IMR-90 (cell line): Measurements from ENCODE around the gene ASPRV1. TPM values are rescaled to one million over a fixed set of nuclear protein-coding genes. Genes with fewer than 3 reads are reported as not detected.

Source experiments
- ATAC-seq: fragments of 200-7000 bp; cut with Tn5 transposase; 2 replicates; pipeline ENCODE4 v1.9.1; 2020; ENCODE audit warnings: low read depth, mild to moderate bottlenecking, moderate library complexity
- BruUV-seq: library from RNA; stranded (reverse); fragments of 400-500 nt; replicated peaks from 2 replicates; lab custom pipeline; 2021; lab: Mats Ljungman, UMichigan
- CTCF ChIA-PET: fragments of 300-600 bp; formaldehyde crosslinking; extraction: SDS; loops from one replicate; lab custom pipeline; 2021; ENCODE audit warnings: antibody characterized with exemption; lab: Yijun Ruan, JAX
- POLR2A ChIA-PET: fragments of 300-600 bp; sonication (Branson Sonifier 250); formaldehyde crosslinking; loops from one replicate; lab custom pipeline; 2022; ENCODE audit warnings: antibody characterized with exemption; ENCODE audit not compliant: unreplicated experiment; lab: Charles Lee
- DNase-seq: peaks from one replicate; pipeline ENCODE4 v3.0.0; 2013
- H2AFZ ChIP-seq: replicated peaks from 2 replicates; pipeline ENCODE3; 2013; ENCODE audit warnings: low read length, mild to moderate bottlenecking; ENCODE audit not compliant: poor library complexity
- H2AK5ac ChIP-seq: 2 replicates; pipeline ENCODE4 v1.6.1; 2013; ENCODE audit warnings: low read depth, low read length, inconsistent platforms
- H2AK9ac ChIP-seq: replicated peaks from 2 replicates; pipeline ENCODE3; 2013; ENCODE audit warnings: mild to moderate bottlenecking, low read depth, low read length, moderate library complexity; ENCODE audit not compliant: poor library complexity
- H2BK120ac ChIP-seq: 2 replicates; pipeline ENCODE4 v1.6.1; 2013; ENCODE audit warnings: low read depth, low read length, inconsistent platforms
- H2BK15ac ChIP-seq: 3 replicates; pipeline ENCODE4 v1.6.1; 2013; ENCODE audit warnings: low read depth, low read length, inconsistent platforms
- H2BK20ac ChIP-seq: 2 replicates; pipeline ENCODE4 v1.6.1; 2013; ENCODE audit warnings: low read depth, mild to moderate bottlenecking, inconsistent platforms, low read length, moderate library complexity
- H2BK5ac ChIP-seq: 2 replicates; pipeline ENCODE4 v1.6.1; 2013; ENCODE audit warnings: mild to moderate bottlenecking, low read depth, low read length, inconsistent platforms; ENCODE audit not compliant: poor library complexity, severe bottlenecking
- H3K14ac ChIP-seq: replicated peaks from 2 replicates; pipeline ENCODE4 v1.6.1; 2013; ENCODE audit warnings: low read depth, low read length, inconsistent platforms
- H3K18ac ChIP-seq: 2 replicates; pipeline ENCODE4 v1.6.1; 2013; ENCODE audit warnings: low read depth, low read length, control low read depth
- H3K23ac ChIP-seq: 2 replicates; pipeline ENCODE4 v1.6.1; 2013; ENCODE audit warnings: low read depth, low read length, inconsistent platforms
- H3K27ac ChIP-seq: 2 replicates; pipeline ENCODE4 v1.5.1; 2013; ENCODE audit warnings: mild to moderate bottlenecking, control low read depth, low read length; ENCODE audit not compliant: insufficient read depth
- H3K27me3 ChIP-seq: 2 replicates; pipeline ENCODE4 v1.6.1; 2013; ENCODE audit warnings: low read length; ENCODE audit not compliant: control insufficient read depth, insufficient read depth
- H3K36me3 ChIP-seq: 2 replicates; pipeline ENCODE4 v1.6.1; 2013; ENCODE audit warnings: low read length, mixed read lengths; ENCODE audit not compliant: control insufficient read depth, insufficient read depth
- H3K4ac ChIP-seq: 2 replicates; pipeline ENCODE4 v1.6.1; 2013; ENCODE audit warnings: low read depth, low read length, inconsistent platforms
- H3K4me1 ChIP-seq: 2 replicates; pipeline ENCODE4 v1.6.1; 2013; ENCODE audit warnings: low read length, mixed read lengths; ENCODE audit not compliant: control insufficient read depth, insufficient read depth
- H3K4me2 ChIP-seq: 2 replicates; pipeline ENCODE4 v1.6.1; 2013; ENCODE audit warnings: low read depth, mild to moderate bottlenecking, control low read depth, low read length, moderate library complexity
- H3K4me3 ChIP-seq: 2 replicates; pipeline ENCODE4 v1.5.1; 2013; ENCODE audit warnings: low read depth, mild to moderate bottlenecking, control low read depth, low read length, moderate library complexity; ENCODE audit not compliant: insufficient read depth
- H3K56ac ChIP-seq: 2 replicates; pipeline ENCODE4 v1.6.1; 2013; ENCODE audit warnings: low read length, inconsistent platforms; ENCODE audit not compliant: insufficient read depth; ENCODE audit errors: extremely low read depth
- H3K79me1 ChIP-seq, 2 experiments: 2 replicates each; pipeline ENCODE4 v1.6.1; 2013; ENCODE audit warnings: low read length in 2 of 2, inconsistent platforms in 1 of 2, low read depth in 1 of 2
- H3K9ac ChIP-seq: 2 replicates; pipeline ENCODE4 v1.6.1; 2013; ENCODE audit warnings: low read depth, low read length, control low read depth
- H3K9me1 ChIP-seq: 2 replicates; pipeline ENCODE4 v1.6.1; 2013; ENCODE audit warnings: low read length, inconsistent platforms; ENCODE audit not compliant: insufficient read depth
- H3K9me3 ChIP-seq: 2 replicates; pipeline ENCODE4 v1.6.1; 2013; ENCODE audit warnings: low read length; ENCODE audit not compliant: control insufficient read depth, insufficient read depth
- H4K20me1 ChIP-seq: 2 replicates; pipeline ENCODE4 v1.6.1; 2013; ENCODE audit warnings: low read length, inconsistent platforms; ENCODE audit not compliant: insufficient read depth
- H4K5ac ChIP-seq: 2 replicates; pipeline ENCODE4 v1.6.1; 2013; ENCODE audit warnings: mild to moderate bottlenecking, low read depth, low read length, control low read depth
- H4K8ac ChIP-seq, 2 experiments: 2 replicates each; pipeline ENCODE4 v1.6.1; 2013; ENCODE audit warnings: low read depth in 2 of 2, low read length in 2 of 2, control low read depth in 1 of 2, inconsistent platforms in 1 of 2
- H4K91ac ChIP-seq: 2 replicates; pipeline ENCODE4 v1.6.1; 2013; ENCODE audit warnings: low read depth, low read length, inconsistent platforms; ENCODE audit not compliant: insufficient read depth
- BHLHE40 ChIP-seq: fragments of 150-350 bp; IDR thresholded peaks from 2 replicates; pipeline ENCODE4 v1.6.1; 2016; ENCODE audit warnings: mild to moderate bottlenecking, low read depth, low read length
- CEBPB ChIP-seq: IDR thresholded peaks from 2 replicates; pipeline ENCODE4 v1.6.1; 2012; ENCODE audit warnings: low read depth, low read length, improper control_type of control experiment
- CHD1 ChIP-seq: IDR thresholded peaks from 2 replicates; pipeline ENCODE4 v1.6.1; 2012; ENCODE audit warnings: low read depth, low read length, improper control_type of control experiment
- CTCF ChIP-seq: conservative IDR thresholded peaks from 2 replicates; pipeline ENCODE4 v1.5.1; 2012; ENCODE audit warnings: mild to moderate bottlenecking, low read depth, low read length, improper control_type of control experiment
- ELK1 ChIP-seq: fragments of 150-350 bp; IDR thresholded peaks from 2 replicates; pipeline ENCODE4 v1.6.1; 2016; ENCODE audit warnings: low read depth, mild to moderate bottlenecking, low read length, moderate library complexity, borderline replicate concordance
- FOS ChIP-seq: fragments of 150-350 bp; IDR thresholded peaks from 2 replicates; pipeline ENCODE4 v1.6.1; 2016; ENCODE audit warnings: low read depth, low read length
- MAFK ChIP-seq: IDR thresholded peaks from 2 replicates; pipeline ENCODE4 v1.6.1; 2012; ENCODE audit warnings: low read depth, low read length, improper control_type of control experiment
- MAZ ChIP-seq: IDR thresholded peaks from 2 replicates; pipeline ENCODE4 v1.6.1; 2012; ENCODE audit warnings: low read depth, mild to moderate bottlenecking, low read length, improper control_type of control experiment, moderate library complexity, borderline replicate concordance
- MXI1 ChIP-seq: IDR thresholded peaks from 2 replicates; pipeline ENCODE4 v1.6.1; 2012; ENCODE audit warnings: low read depth, mild to moderate bottlenecking, low read length, moderate library complexity, borderline replicate concordance
- NFE2L2 ChIP-seq: fragments of 150-350 bp; IDR thresholded peaks from 2 replicates; pipeline ENCODE4 v1.6.1; 2016; ENCODE audit warnings: low read depth, mild to moderate bottlenecking, low read length
- POLR2A ChIP-seq: IDR thresholded peaks from 2 replicates; pipeline ENCODE4 v1.6.1; 2012; ENCODE audit warnings: mild to moderate bottlenecking, low read depth, low read length
- RAD21 ChIP-seq: IDR thresholded peaks from 2 replicates; pipeline ENCODE4 v1.6.1; 2012; ENCODE audit warnings: low read length, improper control_type of control experiment
- RCOR1 ChIP-seq: IDR thresholded peaks from 2 replicates; pipeline ENCODE4 v1.6.1; 2012; ENCODE audit warnings: mild to moderate bottlenecking, low read length, improper control_type of control experiment; ENCODE audit not compliant: insufficient replicate concordance
- RFX5 ChIP-seq: IDR thresholded peaks from 2 replicates; pipeline ENCODE4 v1.8.0; 2012; ENCODE audit warnings: low read depth, mild to moderate bottlenecking, low read length, moderate library complexity
- SMC3 ChIP-seq: fragments of 150-350 bp; IDR thresholded peaks from 2 replicates; pipeline ENCODE4 v1.6.1; 2016; ENCODE audit warnings: low read depth, mild to moderate bottlenecking, antibody characterized with exemption, low read length, moderate library complexity
- USF2 ChIP-seq: fragments of 150-350 bp; IDR thresholded peaks from 2 replicates; pipeline ENCODE4 v1.6.1; 2017; ENCODE audit warnings: mild to moderate bottlenecking, antibody characterized with exemption, low read length, low read depth
- WGBS, 2 experiments: methylation state at CpG; one replicate each; pipeline versions ENCODE4 v1.1.5 to v1.1.7; 2013; ENCODE audit warnings: missing lambda C conversion rate in 2 of 2; ENCODE audit not compliant: insufficient read length in 1 of 2; ENCODE audit errors: extremely low coverage in 2 of 2; 5-methylcytosine and 5-hydroxymethylcytosine counted together
- dilution Hi-C: fragments of 300-500 bp; cut with HindIII; formaldehyde crosslinking; loops from one replicate; pipeline ENCODE4 v1.14.3; 2018; ENCODE audit warnings: low sequenced_read_pairs; ENCODE audit not compliant: unreplicated experiment
- in situ Hi-C: fragments of 300-500 bp; cut with MboI; formaldehyde crosslinking; loops from 3 replicates; pipeline ENCODE4 v1.14.3; 2019; ENCODE audit warnings: low sequenced_read_pairs, inconsistent platforms, mixed read lengths
- intact Hi-C: fragments of 100-400 bp; cut with micrococcal nuclease; formaldehyde crosslinking; loops from 2 replicates; pipeline ENCODE4 v1.10.0; 2022
- polyA plus RNA-seq, 3 experiments: library from polyadenylated mRNA; depleted of rRNA; stranded (reverse); fragments of >200 nt; gene quantifications; 2 replicates each; pipeline ENCODE4 v1.2.3, GENCODE V29; 2012; ENCODE audit warnings: low replicate concordance in 1 of 3
- total RNA-seq: library from RNA; depleted of rRNA; stranded (reverse); fragments of >200 nt; gene quantifications from 2 replicates; pipeline ENCODE4 v1.2.3, GENCODE V29; 2012

ASPRV1 gene
- total and polyA plus RNA-seq, 2 of the 4 experiments (the other 2 are of a cell fraction), result 0.14 to 0.18 TPM

GRCh38 chr2:69975853-69976462 lies 14.5 kb upstream of the ASPRV1 start:
- H3K4me3 ChIP-seq, result no peak overlapping the region
- no peaks in the 10 kb centered on the region for H3K79me1 ChIP-seq
- H4K8ac ChIP-seq, result no peak overlapping the region
- in situ Hi-C loops (no loop called here), intact Hi-C loops (no loop called here), dilution Hi-C loops (no loop called here)
- BruUV-seq, result no TSS peak
- H3K27me3 ChIP-seq, result 0 out of 2 replicates have a peak, but pooled peaks cover 2% of the 10 kb centered on the region
- H3K4me2 ChIP-seq, result no peak overlapping the region
- H4K20me1 ChIP-seq, result no peaks in the 10 kb centered on the region
- no peak for DNase-seq
- H3K9me3 ChIP-seq, result no peaks in the 10 kb centered on the region
- no peak overlapping the region for H4K91ac ChIP-seq
- H3K4ac ChIP-seq, result no peak overlapping the region
- POLR2A ChIA-PET, result no interaction called here
- no peak overlapping the region for H2BK20ac ChIP-seq
- CTCF ChIA-PET, result no interaction called here
- no peaks in the 10 kb centered on the region for H3K36me3 ChIP-seq
- H2AK5ac ChIP-seq, result no peak overlapping the region
- 68% methylated on average over 5 of the region's 13 CpGs; no CpG with 5 or more reads in 1 of the 2 experiments for WGBS, 2 experiments
- no peak overlapping the region for H3K18ac ChIP-seq
- H2BK15ac ChIP-seq, result no peak overlapping the region
- H2AK9ac ChIP-seq, result peak overlapping the region; percentile 50
- TF ChIP-seq MAZ (no peak), RFX5 (no peak), RAD21 (no peak), MAFK (no peak), NFE2L2 (no peak), USF2 (no peak), FOS (no peak), POLR2A (no peak), RCOR1 (no peak), ELK1 (no peak), CEBPB (no peak), CHD1 (no peak), MXI1 (no peak), BHLHE40 (no peak), CTCF (no peak), SMC3 (no peak)
- H4K5ac ChIP-seq, result no peak overlapping the region
- H2BK5ac ChIP-seq, result no peak overlapping the region
- ATAC-seq, result no peak
- H3K9me1 ChIP-seq, result peaks cover 8% of the 10 kb centered on the region; the same call in 1 of the 2 replicates
- H3K9ac ChIP-seq, result no peak overlapping the region
- no peak overlapping the region for H3K23ac ChIP-seq
- H3K56ac ChIP-seq, result no peak overlapping the region
- no peak overlapping the region for H3K14ac ChIP-seq
- no peak overlapping the region for H2AFZ ChIP-seq
- no peak overlapping the region for H3K27ac ChIP-seq
- peaks cover 3% of the 10 kb centered on the region; the same call in 1 of the 2 replicates for H3K4me1 ChIP-seq
- H2BK120ac ChIP-seq, result no peak overlapping the region
